SK-N-MC (cell line): ENCODE results near the gene NELFB.

Source experiments
- DNase-seq: peaks from one replicate; pipeline ENCODE4 v3.0.0-alpha.2; 2011; ENCODE audit warnings: low read depth, low spot score
- H3K27ac ChIP-seq: fragments of 200-600 bp; sonication (generic); 2 replicates; pipeline ENCODE4 v1.5.1; 2016; ENCODE audit warnings: mixed run types
- H3K36me3 ChIP-seq: fragments of 200-600 bp; sonication (generic); 2 replicates; pipeline ENCODE4 v1.6.1; 2017; ENCODE audit warnings: antibody characterized with exemption, low read length, mixed read lengths; ENCODE audit not compliant: insufficient read depth
- H3K4me3 ChIP-seq: fragments of 200-600 bp; sonication (generic); 2 replicates; pipeline ENCODE4 v1.5.1; 2016
- H3K9ac ChIP-seq: fragments of 200-600 bp; sonication (generic); 2 replicates; pipeline ENCODE4 v1.8.0; 2017; ENCODE audit warnings: mixed run types, mixed read lengths; ENCODE audit not compliant: insufficient read length
- H3K9me3 ChIP-seq: fragments of 200-600 bp; sonication (generic); 2 replicates; pipeline ENCODE4 v1.6.1; 2017; ENCODE audit warnings: low read depth, mild to moderate bottlenecking, antibody characterized with exemption, low read length, moderate library complexity, mixed read lengths
- EZH2 ChIP-seq: fragments of 200-600 bp; sonication (generic); IDR thresholded peaks from one replicate; pipeline ENCODE4 v1.6.1; 2017; ENCODE audit warnings: antibody characterized with exemption
- FOXP2 ChIP-seq: optimal IDR thresholded peaks from 2 replicates; pipeline ENCODE3; 2011; ENCODE audit warnings: mild to moderate bottlenecking, moderate library complexity; ENCODE audit not compliant: insufficient read depth; ENCODE audit errors: extremely low read length, control extremely low read depth
- POLR2AphosphoS5 ChIP-seq: IDR thresholded peaks from 2 replicates; pipeline ENCODE4 v1.6.1; 2012; ENCODE audit warnings: mild to moderate bottlenecking, low read depth, low read length, borderline replicate concordance

Gene NELFB

GRCh38 chr9:137232510-137232909, 22.6 kb upstream of the NELFB start:
- H3K9ac ChIP-seq, result no peak overlapping the region
- TF ChIP-seq FOXP2 (no peak), EZH2 (no peak), POLR2AphosphoS5 (no peak)
- no peak for DNase-seq
- H3K4me3 ChIP-seq, result no peak overlapping the region
- H3K9me3 ChIP-seq, result no peaks in the 10 kb centered on the region
- no peak overlapping the region for H3K27ac ChIP-seq
- no peaks in the 10 kb centered on the region for H3K36me3 ChIP-seq

- no peak for DNase-seq
- Histone ChIP-seq H3K27ac (no peak overlapping the region), H3K9me3 (no peaks in the 10 kb centered on the region), H3K36me3 (no peaks in the 10 kb centered on the region), H3K4me3 (no peak overlapping the region), H3K9ac (no peak overlapping the region)
- TF ChIP-seq POLR2AphosphoS5 (no peak), FOXP2 (no peak), EZH2 (no peak)
Observed at GRCh38 chr9:137233143-137233980, 21.8 kb upstream of the NELFB start.

GRCh38 chr9:137234055-137234697, 21.0 kb upstream of the NELFB start:
- H3K9me3 ChIP-seq, result no peaks in the 10 kb centered on the region
- H3K36me3 ChIP-seq, result no peaks in the 10 kb centered on the region
- DNase-seq, result no peak
- H3K27ac ChIP-seq, result no peak overlapping the region
- TF ChIP-seq EZH2, result no peak
- TF ChIP-seq FOXP2, result no peak
- no peak for TF ChIP-seq POLR2AphosphoS5
- H3K4me3 ChIP-seq, result no peak overlapping the region
- H3K9ac ChIP-seq, result no peak overlapping the region

- no peak for DNase-seq
- Histone ChIP-seq H3K4me3 (no peak overlapping the region), H3K9me3 (no peaks in the 10 kb centered on the region), H3K9ac (no peak overlapping the region), H3K27ac (no peak overlapping the region), H3K36me3 (no peaks in the 10 kb centered on the region)
- TF ChIP-seq EZH2, result no peak
- no peak for TF ChIP-seq FOXP2
- TF ChIP-seq POLR2AphosphoS5, result no peak
Observed at GRCh38 chr9:137234758-137235423, 20.2 kb upstream of the NELFB start.

GRCh38 chr9:137235424-137236237, 19.5 kb upstream of the NELFB start:
- no peak for TF ChIP-seq FOXP2
- TF ChIP-seq EZH2, result no peak
- no peak for TF ChIP-seq POLR2AphosphoS5
- H3K4me3 ChIP-seq, result peak overlapping the region; percentile 49; the same call in 1 of the 2 replicates
- H3K27ac ChIP-seq, result no peak overlapping the region
- H3K36me3 ChIP-seq, result no peaks in the 10 kb centered on the region
- H3K9ac ChIP-seq, result no peak overlapping the region
- H3K9me3 ChIP-seq, result no peaks in the 10 kb centered on the region
- no peak for DNase-seq

- no peak overlapping the region for H3K27ac ChIP-seq
- no peaks in the 10 kb centered on the region for H3K9me3 ChIP-seq
- H3K36me3 ChIP-seq, result no peaks in the 10 kb centered on the region
- no peak for DNase-seq
- no peak overlapping the region for H3K9ac ChIP-seq
- peak overlapping the region; percentile 49 for H3K4me3 ChIP-seq
- no peak for TF ChIP-seq POLR2AphosphoS5
- TF ChIP-seq EZH2, result no peak
- no peak for TF ChIP-seq FOXP2
Observed at GRCh38 chr9:137236238-137236935, 18.7 kb upstream of the NELFB start.

- Histone ChIP-seq H3K9ac (no peak overlapping the region), H3K27ac (no peak overlapping the region), H3K36me3 (peaks cover 3% of the 10 kb centered on the region), H3K4me3 (peak overlapping the region; percentile 31), H3K9me3 (no peaks in the 10 kb centered on the region)
- TF ChIP-seq FOXP2 (no peak), EZH2 (no peak), POLR2AphosphoS5 (no peak)
- no peak for DNase-seq
Observed at GRCh38 chr9:137236936-137237421, 18.1 kb upstream of the NELFB start.
